ENCODE data around the gene METAP2. TPM values are rescaled to one million over a fixed set of nuclear protein-coding genes. Genes with fewer than 3 reads are reported as not detected.
"Not testable (repeated sequence)": the region's sequence is repeated elsewhere in the genome, so short reads cannot be mapped to it uniquely, and the experiment has no call there.

METAP2 gene
- total RNA-seq, 1 donor = 52.6 TPM

DNA sequence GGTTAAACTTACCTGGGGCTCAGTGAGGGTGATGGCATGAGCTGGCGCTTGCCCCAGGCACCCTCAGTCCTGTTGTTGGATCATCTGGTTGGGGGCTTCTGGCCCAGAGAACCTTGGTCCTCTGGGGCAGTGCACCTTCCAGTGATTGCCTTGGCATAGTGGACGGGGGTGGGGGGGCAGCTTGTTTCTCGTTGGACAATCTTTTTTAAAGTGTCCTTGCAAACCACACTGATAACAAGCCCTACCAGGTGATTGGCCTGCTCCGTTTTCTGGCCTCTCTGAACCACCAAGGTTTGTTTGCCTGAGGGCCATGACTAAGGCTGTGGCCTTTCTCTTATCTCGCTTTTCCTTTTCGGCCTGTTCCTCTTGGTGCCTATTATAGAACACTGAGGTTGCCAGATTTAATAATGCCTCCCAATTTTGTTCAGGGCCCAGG lies 19.2 kb upstream of the METAP2 start:
- H3K4me3 ChIP-seq (ENCODE audit: low read length); H3K9me3 ChIP-seq (ENCODE audit: low read depth, low read length); H3K27me3 ChIP-seq (ENCODE audit: insufficient read depth, low read length); H3K4me1 ChIP-seq (ENCODE audit: insufficient read depth, low read length): not testable (repeated sequence)

DNA sequence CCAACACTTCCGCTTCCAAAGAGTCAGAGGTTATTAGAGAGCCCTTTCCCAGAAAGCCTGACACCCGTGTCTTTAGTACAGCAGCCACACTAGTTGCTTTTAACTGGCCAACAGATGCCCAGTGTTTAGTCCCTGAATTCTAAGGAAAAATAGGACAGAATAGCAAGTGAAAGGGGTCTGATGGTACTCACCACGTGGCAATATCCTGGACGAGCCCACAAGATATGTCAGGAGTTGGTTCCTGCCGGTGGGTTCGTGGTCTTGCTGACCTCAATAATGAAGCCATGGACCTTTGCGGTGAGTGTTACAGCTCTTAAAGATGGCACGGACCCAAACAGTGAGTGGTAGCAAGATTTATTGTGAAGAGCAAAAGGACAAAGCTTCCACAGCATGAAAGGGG lies 16.3 kb upstream of the METAP2 start:
- not testable (repeated sequence) for H3K4me3 ChIP-seq (ENCODE audit: low read length); H3K9me3 ChIP-seq (ENCODE audit: low read depth, low read length); H3K27me3 ChIP-seq (ENCODE audit: insufficient read depth, low read length); H3K4me1 ChIP-seq (ENCODE audit: insufficient read depth, low read length)

DNA sequence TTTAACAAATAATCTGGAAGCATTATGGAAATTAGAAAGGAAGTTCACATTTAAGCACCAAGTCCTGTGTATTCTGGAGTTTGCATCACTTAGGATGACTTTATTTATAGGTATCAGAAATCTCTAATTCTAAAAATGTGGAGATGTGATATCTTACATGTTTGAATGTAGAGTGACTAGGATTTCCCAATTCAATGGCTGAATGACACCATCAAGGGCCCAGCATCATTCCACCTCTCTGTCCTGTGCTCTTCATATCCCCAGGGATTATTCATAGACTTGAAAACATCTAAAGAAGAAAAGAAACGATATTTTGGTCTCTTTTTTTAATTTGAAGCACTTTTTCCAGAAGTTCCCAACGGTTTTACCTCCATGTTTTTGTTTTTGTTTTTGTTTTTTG lies 15.2 kb upstream of the METAP2 start:
- Histone ChIP-seq H3K4me3 (ENCODE audit: low read length) (no peak overlapping the region), H3K4me1 (ENCODE audit: insufficient read depth, low read length) (no peaks in the 10 kb centered on the region), H3K9me3 (ENCODE audit: low read depth, low read length) (peaks cover 7% of the 10 kb centered on the region), H3K27me3 (ENCODE audit: insufficient read depth, low read length) (no peaks in the 10 kb centered on the region)

DNA sequence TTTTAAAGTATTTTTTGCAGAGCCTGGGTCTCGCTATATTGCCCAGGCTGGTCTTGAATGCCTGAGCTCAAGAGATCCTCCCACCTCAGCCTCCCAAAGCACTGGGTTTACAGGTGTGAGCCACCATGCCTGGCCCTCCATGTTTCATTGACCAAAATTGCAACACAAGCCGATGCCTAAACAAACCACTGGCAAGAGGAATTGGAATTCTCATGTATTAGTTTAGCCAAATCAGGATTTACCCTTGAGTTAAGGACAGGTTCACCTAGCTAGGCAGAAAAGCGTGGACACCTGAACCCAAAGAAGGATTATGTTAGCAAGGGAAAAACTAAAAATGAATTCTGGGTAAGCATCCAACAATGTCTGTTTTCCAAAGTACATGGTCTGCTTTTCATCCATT lies 14.6 kb upstream of the METAP2 start:
- H3K9me3 ChIP-seq (ENCODE audit: low read depth, low read length) = peaks cover 7% of the 10 kb centered on the region

DNA sequence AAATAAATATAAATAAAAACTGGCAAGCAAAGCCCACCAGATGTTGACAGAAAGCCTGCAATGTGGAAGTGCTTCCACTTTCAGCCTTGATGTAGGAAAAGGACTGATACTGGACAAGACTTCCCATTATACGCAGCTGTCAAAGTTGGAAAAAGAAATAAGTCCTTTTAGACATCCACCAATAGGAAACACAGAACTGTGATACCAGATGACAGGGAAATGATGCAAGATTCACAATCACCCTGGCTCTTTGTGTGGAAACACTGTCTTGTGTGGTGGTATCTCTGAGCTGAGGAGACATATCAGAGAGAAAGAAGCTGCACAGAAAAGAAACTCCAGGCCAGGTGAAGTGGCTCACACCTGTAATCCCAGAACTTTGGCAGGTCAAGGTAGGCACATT lies 13.8 kb upstream of the METAP2 start:
- Histone ChIP-seq H3K4me1 (ENCODE audit: insufficient read depth, low read length) (no peaks in the 10 kb centered on the region), H3K27me3 (ENCODE audit: insufficient read depth, low read length) (no peaks in the 10 kb centered on the region), H3K9me3 (ENCODE audit: low read depth, low read length) (peaks cover 7% of the 10 kb centered on the region), H3K4me3 (ENCODE audit: low read length) (no peak overlapping the region)

More for the DNA sequence above, 14.6 kb upstream of the METAP2 start:
- no peaks in the 10 kb centered on the region for H3K27me3 ChIP-seq (ENCODE audit: insufficient read depth, low read length)
- no peak overlapping the region for H3K4me3 ChIP-seq (ENCODE audit: low read length)
- H3K4me1 ChIP-seq (ENCODE audit: insufficient read depth, low read length) = no peaks in the 10 kb centered on the region

DNA sequence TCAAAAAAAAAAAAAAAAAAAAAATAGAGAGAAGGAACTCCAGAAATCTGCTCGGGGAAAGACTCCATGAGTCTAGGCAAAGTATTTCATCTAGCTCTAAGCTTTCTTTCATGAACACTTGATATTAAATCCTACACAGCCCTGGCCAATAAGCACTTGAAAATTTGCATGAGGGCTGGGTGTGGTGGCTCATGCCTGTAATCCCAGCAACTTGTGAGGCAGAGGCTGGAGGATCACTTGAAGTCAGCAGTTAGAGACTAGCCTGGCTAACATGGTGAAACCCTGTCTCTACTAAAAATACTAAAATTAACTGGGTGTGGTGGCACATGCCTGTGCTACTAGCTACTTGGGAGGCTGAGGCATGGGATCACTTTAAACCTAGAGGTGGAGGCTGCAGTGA lies 13.1 kb upstream of the METAP2 start:
- Histone ChIP-seq H3K4me3 (ENCODE audit: low read length) (no peak overlapping the region), H3K27me3 (ENCODE audit: insufficient read depth, low read length) (no peaks in the 10 kb centered on the region), H3K9me3 (ENCODE audit: low read depth, low read length) (peaks cover 7% of the 10 kb centered on the region), H3K4me1 (ENCODE audit: insufficient read depth, low read length) (no peaks in the 10 kb centered on the region)

DNA sequence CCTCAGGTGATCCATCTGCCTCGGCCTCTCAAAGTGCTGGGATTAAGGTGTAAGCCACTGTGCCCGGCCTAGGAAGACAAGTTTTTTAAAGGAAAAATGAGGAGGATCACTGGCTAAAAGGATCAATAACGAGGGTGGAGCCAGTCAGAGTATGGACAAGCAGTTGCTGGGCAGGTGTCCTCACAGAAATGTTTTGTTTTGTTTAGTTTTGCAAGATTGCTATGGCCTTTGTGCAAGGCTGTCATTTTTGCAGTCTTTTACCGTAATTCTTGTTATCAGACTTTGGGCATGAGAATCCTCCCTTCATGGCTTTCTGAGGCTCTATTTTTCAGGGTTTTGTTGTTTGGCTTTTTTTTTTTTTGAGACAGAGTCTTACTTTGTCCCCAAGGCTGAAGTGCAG lies 11.9 kb upstream of the METAP2 start:
- Histone ChIP-seq H3K4me1 (ENCODE audit: insufficient read depth, low read length) (no peaks in the 10 kb centered on the region), H3K9me3 (ENCODE audit: low read depth, low read length) (peaks cover 7% of the 10 kb centered on the region), H3K27me3 (ENCODE audit: insufficient read depth, low read length) (no peaks in the 10 kb centered on the region), H3K4me3 (ENCODE audit: low read length) (no peak overlapping the region)

DNA sequence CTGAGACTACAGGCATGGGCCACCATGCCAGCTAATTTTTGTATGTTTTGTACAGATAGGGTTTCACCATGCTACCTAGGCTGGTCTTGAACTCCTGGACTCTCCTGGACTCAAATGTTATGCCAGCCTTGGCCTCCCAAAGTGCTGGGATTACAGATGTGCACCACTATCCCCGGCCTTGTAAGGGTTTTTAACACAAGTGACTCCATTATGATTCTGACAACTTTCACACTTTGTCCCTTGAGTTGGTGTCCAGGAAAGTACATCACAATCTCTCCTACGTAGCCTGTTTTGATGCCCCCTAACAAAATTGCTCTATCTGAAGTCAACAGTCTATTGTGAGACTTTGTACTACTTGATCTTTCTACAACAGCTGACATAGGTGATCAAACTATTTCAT lies 11.4 kb upstream of the METAP2 start:
- Histone ChIP-seq H3K4me3 (ENCODE audit: low read length) (no peak overlapping the region), H3K9me3 (ENCODE audit: low read depth, low read length) (peaks cover 7% of the 10 kb centered on the region), H3K4me1 (ENCODE audit: insufficient read depth, low read length) (no peaks in the 10 kb centered on the region), H3K27me3 (ENCODE audit: insufficient read depth, low read length) (no peaks in the 10 kb centered on the region)

DNA sequence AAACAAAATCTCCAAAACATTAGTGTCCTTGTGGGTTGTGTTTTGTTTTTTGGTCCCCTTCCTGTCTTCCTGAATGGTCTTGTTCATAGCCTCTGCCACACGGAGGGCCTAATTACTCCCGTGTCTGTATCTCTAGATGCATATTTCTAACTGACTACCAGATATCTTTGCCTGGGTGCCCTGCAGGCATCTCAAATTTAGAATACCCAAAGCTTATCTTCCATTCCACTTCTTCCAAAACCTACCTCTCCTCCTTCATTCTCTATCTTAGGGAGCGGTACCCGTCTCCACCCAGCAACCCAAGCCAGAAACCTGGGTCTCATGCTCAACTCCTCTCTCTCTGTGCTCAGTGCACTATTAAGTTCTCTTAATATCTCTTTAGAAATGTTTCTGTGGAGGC lies 10.9 kb upstream of the METAP2 start:
- Histone ChIP-seq H3K4me1 (ENCODE audit: insufficient read depth, low read length) (no peaks in the 10 kb centered on the region), H3K4me3 (ENCODE audit: low read length) (no peak overlapping the region), H3K9me3 (ENCODE audit: low read depth, low read length) (peaks cover 5% of the 10 kb centered on the region), H3K27me3 (ENCODE audit: insufficient read depth, low read length) (no peaks in the 10 kb centered on the region)

DNA sequence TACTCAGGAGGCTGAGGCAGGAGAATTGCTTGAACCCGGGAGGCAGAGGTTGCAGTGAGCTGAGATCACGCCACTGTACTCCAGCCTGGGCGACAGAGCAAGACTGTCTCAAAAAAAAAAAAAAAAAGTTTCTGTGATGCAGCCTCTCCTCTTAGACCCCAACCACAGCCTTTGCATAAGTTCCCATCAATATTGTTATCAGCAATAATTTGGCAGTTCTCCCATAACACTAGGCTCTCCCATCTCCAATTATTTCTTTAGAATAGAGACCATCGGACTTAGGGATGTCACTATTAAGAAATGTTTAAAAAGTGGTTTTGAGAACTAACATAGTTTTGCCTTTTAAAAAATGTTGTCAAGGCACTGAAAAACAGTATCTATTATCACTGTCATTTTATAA lies 10.2 kb upstream of the METAP2 start:
- not testable (repeated sequence) for H3K4me1 ChIP-seq (ENCODE audit: insufficient read depth, low read length); H3K27me3 ChIP-seq (ENCODE audit: insufficient read depth, low read length); H3K4me3 ChIP-seq (ENCODE audit: low read length); H3K9me3 ChIP-seq (ENCODE audit: low read depth, low read length)

DNA sequence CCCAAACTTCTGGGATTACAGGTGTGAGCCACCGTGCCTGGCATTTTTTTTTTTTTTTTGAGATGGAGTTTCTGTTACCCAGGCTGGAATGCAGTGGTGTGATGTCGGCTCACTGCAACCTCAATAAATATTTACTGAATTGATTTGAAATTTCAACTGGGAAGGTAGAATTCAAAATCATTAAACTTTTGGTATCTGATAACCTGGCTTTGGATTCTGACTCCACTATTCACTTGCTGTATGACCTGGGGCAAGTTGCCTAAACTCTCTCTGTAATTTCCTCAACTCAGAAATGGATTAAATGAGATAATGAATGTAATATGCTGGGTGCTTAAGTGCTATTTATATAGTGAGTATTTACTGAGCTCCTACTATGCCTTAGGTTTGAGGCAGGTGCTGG lies 8.7 kb upstream of the METAP2 start:
- no peak overlapping the region for H3K4me3 ChIP-seq (ENCODE audit: low read length)
- H3K4me1 ChIP-seq (ENCODE audit: insufficient read depth, low read length) = no peaks in the 10 kb centered on the region
- H3K9me3 ChIP-seq (ENCODE audit: low read depth, low read length) = no peaks in the 10 kb centered on the region
- no peaks in the 10 kb centered on the region for H3K27me3 ChIP-seq (ENCODE audit: insufficient read depth, low read length)

DNA sequence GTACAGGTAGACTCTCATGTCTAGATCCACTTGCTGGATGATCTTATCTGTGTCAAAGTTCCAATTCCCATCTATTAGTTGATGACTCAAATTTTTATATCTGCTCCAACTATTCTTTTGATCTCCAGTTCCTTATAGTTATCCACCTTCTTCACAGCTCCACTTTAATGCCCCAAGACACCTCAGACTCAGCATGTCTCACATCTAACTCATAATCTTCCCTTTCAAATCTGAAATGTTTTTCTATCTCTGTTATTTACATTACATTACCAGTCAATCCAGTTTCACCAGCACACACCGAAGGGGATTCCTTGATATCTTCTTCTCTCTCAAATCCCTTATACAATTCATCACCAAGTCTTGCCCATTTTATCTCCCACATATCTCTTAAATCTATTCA lies 3.7 kb upstream of the METAP2 start:
- peaks cover 19% of the 10 kb centered on the region for H3K4me1 ChIP-seq (ENCODE audit: insufficient read depth, low read length)
- H3K4me3 ChIP-seq (ENCODE audit: low read length) = no peak overlapping the region
- no peaks in the 10 kb centered on the region for H3K9me3 ChIP-seq (ENCODE audit: low read depth, low read length)
- H3K27me3 ChIP-seq (ENCODE audit: insufficient read depth, low read length) = no peaks in the 10 kb centered on the region

DNA sequence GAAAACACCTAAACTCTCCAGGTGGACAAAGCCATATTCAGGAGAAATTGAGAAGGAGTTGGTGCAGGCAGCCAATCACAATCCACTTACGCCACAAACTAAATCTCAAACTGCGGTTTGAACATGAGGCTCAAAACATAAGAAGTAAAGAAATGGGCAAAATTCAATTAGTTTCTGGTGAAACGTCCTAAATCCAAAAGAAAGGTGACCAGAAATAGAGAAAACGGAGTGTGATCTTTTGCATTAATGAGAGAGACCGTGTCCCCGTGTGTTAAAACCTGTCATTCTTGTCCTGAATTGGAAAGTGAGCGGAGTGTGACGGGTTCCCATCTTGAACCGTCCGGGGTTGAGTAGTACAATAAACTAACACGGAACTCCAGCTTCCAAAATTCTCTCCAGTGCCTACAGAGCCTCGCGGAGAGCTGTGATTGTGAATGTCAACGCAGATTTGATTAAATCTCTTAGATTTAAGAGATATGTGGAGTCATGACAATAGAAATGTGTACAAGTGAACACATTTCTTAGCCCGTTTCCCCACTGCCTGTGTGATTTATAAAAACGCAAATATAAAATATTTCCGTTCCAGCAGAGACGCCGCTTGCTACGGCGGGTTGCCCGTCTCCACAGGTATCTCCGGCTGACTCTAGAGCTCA lies 595 bp upstream of the METAP2 start:
- H3K9me3 ChIP-seq (ENCODE audit: low read depth, low read length) = no peaks in the 10 kb centered on the region
- H3K4me1 ChIP-seq (ENCODE audit: insufficient read depth, low read length) = peaks cover 31% of the 10 kb centered on the region
- H3K27me3 ChIP-seq (ENCODE audit: insufficient read depth, low read length) = no peaks in the 10 kb centered on the region
- H3K4me3 ChIP-seq (ENCODE audit: low read length) = peak overlapping the region; percentile 97

DNA sequence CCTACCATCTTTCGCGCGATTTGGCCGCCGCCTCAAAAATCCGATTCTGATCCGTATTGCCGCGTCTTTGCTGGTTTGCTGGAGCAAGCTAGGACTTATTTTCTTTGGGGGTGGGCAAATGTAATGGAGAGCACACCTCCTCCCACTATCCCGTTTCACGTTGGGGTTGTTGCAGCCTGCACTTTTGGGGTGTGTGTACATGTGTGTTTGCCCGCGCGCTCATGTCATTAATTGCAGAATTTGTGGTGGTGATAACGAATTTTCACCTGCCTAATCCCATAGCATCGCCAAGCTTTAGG lies 657 bp downstream of the METAP2 start:
- H3K9me3 ChIP-seq (ENCODE audit: low read depth, low read length) = no peaks in the 10 kb centered on the region
- peak overlapping the region; percentile 97 for H3K4me3 ChIP-seq (ENCODE audit: low read length)
- H3K4me1 ChIP-seq (ENCODE audit: insufficient read depth, low read length) = peaks cover 41% of the 10 kb centered on the region
- no peaks in the 10 kb centered on the region for H3K27me3 ChIP-seq (ENCODE audit: insufficient read depth, low read length)

DNA sequence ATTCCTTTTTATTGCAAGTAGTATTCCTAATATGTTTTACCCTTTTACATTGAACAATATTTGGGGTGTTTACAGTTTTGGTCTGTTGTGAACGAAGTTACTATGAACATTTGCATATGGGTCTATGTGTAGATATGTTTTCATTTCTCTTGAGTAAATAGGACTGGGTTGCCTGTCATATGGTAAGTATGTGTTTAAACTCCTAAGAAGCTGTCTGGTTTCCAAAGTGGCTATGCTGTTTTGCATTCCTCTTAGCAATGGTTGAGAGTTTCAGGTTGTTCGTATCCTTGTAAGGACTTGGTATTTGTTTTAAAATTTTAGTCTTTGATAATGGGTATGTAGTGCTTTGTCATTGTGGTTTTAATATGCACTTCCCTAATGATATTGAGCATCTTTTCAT lies 6.3 kb downstream of the METAP2 start:
- Histone ChIP-seq H3K4me1 (ENCODE audit: insufficient read depth, low read length) (peaks cover 30% of the 10 kb centered on the region), H3K4me3 (ENCODE audit: low read length) (no peak overlapping the region), H3K9me3 (ENCODE audit: low read depth, low read length) (no peaks in the 10 kb centered on the region), H3K27me3 (ENCODE audit: insufficient read depth, low read length) (no peaks in the 10 kb centered on the region)

DNA sequence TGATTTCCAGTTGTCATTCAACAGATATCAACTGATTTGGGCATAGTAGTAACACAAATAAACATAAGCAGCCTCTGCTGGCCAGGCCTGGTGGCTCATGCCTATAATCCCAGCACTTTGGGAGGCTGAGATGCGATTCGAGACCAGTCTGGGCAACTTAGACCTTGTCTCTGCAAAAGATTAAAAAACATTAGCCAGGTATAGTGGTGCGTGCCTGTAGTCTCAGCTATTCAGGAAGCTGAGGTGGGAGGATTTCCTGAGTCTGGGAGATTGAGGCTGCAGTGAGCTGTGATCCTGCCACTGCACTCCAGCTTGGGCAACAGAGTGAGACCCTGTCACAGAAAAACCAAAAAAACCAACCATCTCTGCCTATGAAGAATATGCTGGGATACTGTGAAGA lies 7.1 kb downstream of the METAP2 start:
- Histone ChIP-seq H3K27me3 (ENCODE audit: insufficient read depth, low read length) (no peaks in the 10 kb centered on the region), H3K4me1 (ENCODE audit: insufficient read depth, low read length) (peaks cover 22% of the 10 kb centered on the region), H3K4me3 (ENCODE audit: low read length) (no peak overlapping the region), H3K9me3 (ENCODE audit: low read depth, low read length) (no peaks in the 10 kb centered on the region)

DNA sequence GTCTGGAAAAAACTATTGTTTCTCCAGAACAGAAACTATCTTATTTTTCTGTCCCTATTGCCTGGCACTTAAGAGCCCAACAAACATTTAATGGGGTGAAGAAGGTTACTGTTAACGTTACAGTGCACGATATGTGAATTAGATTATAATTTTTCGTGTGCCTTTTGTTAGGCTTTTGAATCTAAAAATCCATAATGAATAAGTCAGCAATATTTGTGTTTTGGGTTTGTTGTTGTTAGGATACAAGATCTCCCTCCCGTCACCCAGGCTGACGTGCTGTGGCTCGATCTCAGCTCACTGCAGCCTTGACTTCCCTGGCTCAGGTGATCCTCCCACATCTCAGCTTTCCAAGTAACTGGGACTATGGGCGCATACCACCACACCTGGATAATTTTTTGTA lies 7.9 kb downstream of the METAP2 start:
- Histone ChIP-seq H3K27me3 (ENCODE audit: insufficient read depth, low read length) (no peaks in the 10 kb centered on the region), H3K4me3 (ENCODE audit: low read length) (no peak overlapping the region), H3K9me3 (ENCODE audit: low read depth, low read length) (no peaks in the 10 kb centered on the region), H3K4me1 (ENCODE audit: insufficient read depth, low read length) (peaks cover 19% of the 10 kb centered on the region)

All from mononuclear cell (primary cell).